Heart left ventricle (tissue), 16 donors: Measurements from ENCODE around the gene KRABD2.
"Not testable (repeated sequence)": the region's sequence is repeated elsewhere in the genome, so short reads cannot be mapped to it uniquely, and the experiment has no call there.

Experiments
- ATAC-seq, 4 donors: fragments of 200-7000 bp; cut with Tn5 transposase; one replicate each; pipeline ENCODE4 v1.9.1; 2020 to 2022; ENCODE audit warnings: moderate library complexity in 4 of 4, mild to moderate bottlenecking in 3 of 4, moderate number of reproducible peaks in 1 of 4
- DNase-seq, 5 donors: peaks; one replicate each; pipeline ENCODE4 v3.0.0-alpha.2; 2020
- H3K27ac ChIP-seq, 12 donors: fragments of 200-600 bp; sonication (generic) in 4 of 12; one replicate each; pipeline versions ENCODE4 v1.5.0 to v1.8.0; 2016 to 2022; ENCODE audit warnings: mild to moderate bottlenecking in 2 of 12
- H3K27me3 ChIP-seq, 9 donors: fragments of 200-600 bp; sonication (generic) in 2 of 9; one replicate each; pipeline versions ENCODE4 v1.5.1 to v1.8.0; 2016 to 2022; ENCODE audit warnings: mild to moderate bottlenecking in 3 of 9
- H3K36me3 ChIP-seq, 9 donors: fragments of 200-600 bp; sonication (generic) in 2 of 9; one replicate each; pipeline versions ENCODE4 v1.5.0 to v1.8.0; 2018 to 2022; ENCODE audit warnings: mild to moderate bottlenecking in 2 of 9
- H3K4me1 ChIP-seq, 12 donors: fragments of 200-600 bp; sonication (generic) in 4 of 12; one replicate each; pipeline versions ENCODE4 v1.5.0 to v1.8.0; 2016 to 2022; ENCODE audit warnings: mild to moderate bottlenecking in 3 of 12
- H3K4me3 ChIP-seq, 12 donors: fragments of 200-600 bp; sonication (generic) in 4 of 12; one replicate each; pipeline versions ENCODE4 v1.5.0 to v1.8.0; 2017 to 2022; ENCODE audit warnings: mild to moderate bottlenecking in 9 of 12, moderate library complexity in 4 of 12
- H3K9me3 ChIP-seq, 12 donors: fragments of 200-600 bp; sonication (generic) in 4 of 12; one replicate each; pipeline versions ENCODE4 v1.5.0 to v1.8.0; 2016 to 2022; ENCODE audit warnings: mild to moderate bottlenecking in 1 of 12
- POLR2A ChIP-seq, 2 donors: fragments of 450-650 bp; IDR thresholded peaks; one replicate each; pipeline ENCODE4 v1.6.1; 2017; ENCODE audit warnings: antibody characterized with exemption in 2 of 2, mild to moderate bottlenecking in 2 of 2, moderate library complexity in 2 of 2
- WGBS, 4 donors: extraction: QIAGEN DNeasy Blood & Tissue Kit in 2 of 4; methylation state at CpG; one replicate each; pipeline versions ENCODE4 v1.1.5 to v1.1.7; 2013 to 2018; 5-methylcytosine and 5-hydroxymethylcytosine counted together
- intact Hi-C, 10 donors: fragments of 100-400 bp; cut with DNase I; formaldehyde crosslinking; loops; one replicate each; pipeline versions ENCODE4 v1.11.1 to v1.14.2; 2022
- TF ChIP-seq, protein P1 (sequence below), 12 donors: fragments of 200-600 bp; sonication (generic) in 4 of 12; IDR thresholded peaks; one replicate each; pipeline versions ENCODE4 v1.5.0 to v1.8.0; 2018 to 2022; ENCODE audit warnings: antibody characterized with exemption in 12 of 12, mild to moderate bottlenecking in 5 of 12
- donor health status: ischemic (EF 13 %, LVEDD 7.1; RV severe dilation, severe dysfunction).
- donor health status: healthy with polysubstance abuse.
- donor health status: DM: no; HTN: yes; CAD: no.
- donor health status: DM: no; HTN: no; CAD: no.
- donor health status: ischemic (EF 25% LVEDD 6.9; RV normal size, moderate dysfunction).
- donor health status: ischemic (EF 25% LVEDD 5.7; RV mildly dilated, moderate dysfunction).
- donor health status: healthy.
- donor health status: DM: yes; HTN: yes; CAD: no.
- donor health status: ischemic (EF 35%, LVEDD 5.7; RV mildly dilated, moderate dysfunction).
- donor health status: nonischemic (EF 11% LVEDD 7.7; RV severe dilation, severe dysfunction).
- donor health status: DM: yes; HTN: yes; CAD: no.
- donor health status: PGD.
- donor health status: ischemic (EF 29% LVEDD 5.4; RV normal size, mild dysfunction).
- donor health status: nonischemic (EF 23%, LVEDD 6.1; RV moderate dilation, normal function).

KRABD2 gene

DNA sequence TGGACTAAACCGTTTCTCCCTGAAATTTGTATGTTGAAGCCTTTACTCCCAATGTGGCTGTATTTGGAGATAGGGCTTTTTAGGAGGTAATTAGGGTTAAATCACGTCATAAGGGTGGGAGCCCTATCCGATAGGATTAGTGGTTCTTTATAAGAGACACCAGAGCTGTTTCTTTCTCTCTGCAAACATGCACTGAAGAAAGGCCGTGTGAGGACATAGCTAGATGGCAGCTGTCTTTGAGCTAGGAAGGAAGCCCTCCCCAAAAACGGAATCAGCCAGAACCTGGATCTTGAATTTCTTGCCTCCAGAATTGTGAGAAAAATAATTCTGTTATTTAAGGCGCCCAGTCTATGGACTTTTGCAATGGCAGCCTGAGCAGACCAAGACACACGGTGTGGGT, 22.8 kb downstream of the KRABD2 start:
- WGBS, 4 donors = 65 to 79% (median 68%) methylated on average over 7 of the region's 7 CpGs
- intact Hi-C loops = no loop called here
- no peaks in the 10 kb centered on the region for H3K36me3 ChIP-seq
- ATAC-seq = peak in 1 of 4 donors; percentile 16
- H3K4me1 ChIP-seq = peaks cover 0 to 24% (median under 1%) of the 10 kb centered on the region in 12 donors
- peak overlapping the region in 5 of 12 donors; percentile 16 to 52 (median 35) for H3K27ac ChIP-seq
- peaks cover 0 to 1% (median 0%) of the 10 kb centered on the region in 9 donors for H3K27me3 ChIP-seq
- DNase-seq = no peak
- no peak overlapping the region for H3K4me3 ChIP-seq
- H3K9me3 ChIP-seq = no peaks in the 10 kb centered on the region
- TF ChIP-seq, protein P1, sequence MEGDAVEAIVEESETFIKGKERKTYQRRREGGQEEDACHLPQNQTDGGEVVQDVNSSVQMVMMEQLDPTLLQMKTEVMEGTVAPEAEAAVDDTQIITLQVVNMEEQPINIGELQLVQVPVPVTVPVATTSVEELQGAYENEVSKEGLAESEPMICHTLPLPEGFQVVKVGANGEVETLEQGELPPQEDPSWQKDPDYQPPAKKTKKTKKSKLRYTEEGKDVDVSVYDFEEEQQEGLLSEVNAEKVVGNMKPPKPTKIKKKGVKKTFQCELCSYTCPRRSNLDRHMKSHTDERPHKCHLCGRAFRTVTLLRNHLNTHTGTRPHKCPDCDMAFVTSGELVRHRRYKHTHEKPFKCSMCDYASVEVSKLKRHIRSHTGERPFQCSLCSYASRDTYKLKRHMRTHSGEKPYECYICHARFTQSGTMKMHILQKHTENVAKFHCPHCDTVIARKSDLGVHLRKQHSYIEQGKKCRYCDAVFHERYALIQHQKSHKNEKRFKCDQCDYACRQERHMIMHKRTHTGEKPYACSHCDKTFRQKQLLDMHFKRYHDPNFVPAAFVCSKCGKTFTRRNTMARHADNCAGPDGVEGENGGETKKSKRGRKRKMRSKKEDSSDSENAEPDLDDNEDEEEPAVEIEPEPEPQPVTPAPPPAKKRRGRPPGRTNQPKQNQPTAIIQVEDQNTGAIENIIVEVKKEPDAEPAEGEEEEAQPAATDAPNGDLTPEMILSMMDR (IDR thresholded peaks at IDR 0.05) = no peak
- no peak for TF ChIP-seq POLR2A (IDR thresholded peaks at IDR 0.05)

- Histone ChIP-seq H3K36me3 (no peaks in the 10 kb centered on the region), H3K27ac (no peak overlapping the region)
Observed at GRCh38 chr17:8350339-8350738, 26.2 kb downstream of the KRABD2 start.

DNA sequence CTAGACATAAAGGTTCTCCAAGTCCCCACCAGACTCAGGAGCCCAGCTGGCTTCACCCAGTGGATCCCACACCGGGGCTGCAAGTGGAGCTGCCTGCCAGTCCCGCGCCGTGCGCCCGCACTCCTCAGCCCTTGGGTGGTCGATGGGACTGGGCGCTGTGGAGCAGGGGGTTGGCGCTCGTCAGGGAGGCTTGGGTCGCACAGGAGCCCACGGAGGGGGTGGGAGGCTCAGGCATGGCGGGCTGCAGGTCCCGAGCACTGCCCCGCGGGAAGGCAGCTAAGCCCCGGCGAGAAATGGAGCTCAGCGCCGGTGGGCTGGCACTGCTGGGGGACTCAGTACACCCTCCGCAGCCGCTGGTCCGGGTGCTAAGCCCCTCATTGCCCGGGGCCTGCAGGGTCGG, 29.5 kb downstream of the KRABD2 start:
- ATAC-seq, H3K36me3 ChIP-seq, H3K4me1 ChIP-seq, DNase-seq, H3K27ac ChIP-seq, intact Hi-C loops, H3K9me3 ChIP-seq: not testable (repeated sequence)
- Histone ChIP-seq H3K4me3 (peak overlapping the region in 1 of 12 donors; percentile 21), H3K27me3 (peaks cover 0 to 17% (median 0%) of the 10 kb centered on the region in 9 donors)
- 50 to 68% (median 56%) methylated on average over 5 to 25 of the region's 25 CpGs for WGBS, 4 donors

More at GRCh38 chr17:8350339-8350738, 26.2 kb downstream of the KRABD2 start:
- intact Hi-C loops = no loop called here
- Histone ChIP-seq H3K4me1 (peaks cover 0 to 21% (median 0%) of the 10 kb centered on the region in 12 donors), H3K27me3 (peaks cover 0 to 17% (median 0%) of the 10 kb centered on the region in 9 donors), H3K9me3 (no peaks in the 10 kb centered on the region), H3K4me3 (no peak overlapping the region)
- DNase-seq (no peak), ATAC-seq (peak in 1 of 4 donors; percentile 62)
- TF ChIP-seq POLR2A (IDR thresholded peaks at IDR 0.05) = no peak
- TF ChIP-seq, protein P1 (IDR thresholded peaks at IDR 0.05) = no peak
- 47 to 72% (median 66%) methylated on average over 7 of the region's 7 CpGs for WGBS, 4 donors

DNA sequence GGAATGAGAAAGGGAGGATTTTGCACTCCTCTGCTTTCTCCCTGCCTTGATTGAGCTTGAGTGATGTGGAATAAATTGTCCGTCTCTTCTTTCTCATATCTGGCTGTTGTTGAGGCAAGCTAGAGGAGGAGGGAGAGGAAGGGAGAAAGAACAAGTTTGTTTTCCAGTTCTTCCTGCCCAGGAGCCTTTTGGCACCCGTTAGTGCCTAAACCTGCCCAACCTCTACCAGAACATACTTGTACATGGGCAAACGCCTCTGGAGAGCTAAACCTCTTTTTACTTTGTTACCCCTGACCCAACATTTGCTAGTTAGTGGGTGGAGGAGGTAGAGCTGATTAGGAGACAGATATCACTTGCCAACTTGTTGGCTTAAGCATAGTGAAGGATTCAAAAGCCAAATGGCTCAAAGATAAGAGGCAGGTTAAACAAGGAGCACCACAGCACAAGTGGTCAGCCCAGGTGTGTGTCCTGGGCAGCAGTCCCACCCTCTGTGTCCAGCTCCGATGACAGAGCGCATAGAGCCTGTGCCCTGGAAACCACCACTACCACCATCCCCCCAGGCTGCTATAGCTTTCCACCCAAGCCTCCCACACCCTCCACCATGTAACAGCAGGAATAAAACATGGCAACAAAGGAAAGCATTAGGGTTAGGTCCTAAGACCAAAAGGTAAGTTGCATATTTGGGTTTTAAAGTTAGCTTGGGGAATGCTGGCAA, 30.4 kb downstream of the KRABD2 start:
- Histone ChIP-seq H3K36me3 (no peaks in the 10 kb centered on the region), H3K27ac (no peak overlapping the region), H3K4me1 (no peaks in the 10 kb centered on the region), H3K4me3 (no peak overlapping the region), H3K27me3 (peaks cover 0 to 17% (median 0%) of the 10 kb centered on the region in 9 donors), H3K9me3 (no peaks in the 10 kb centered on the region)
- no peak for TF ChIP-seq POLR2A (IDR thresholded peaks at IDR 0.05)
- TF ChIP-seq, protein P1 (IDR thresholded peaks at IDR 0.05) = no peak
- WGBS, 4 donors = 46 to 66% (median 58%) methylated on average over 5 of the region's 5 CpGs
- DNase-seq (no peak), ATAC-seq (no peak)
- intact Hi-C loops = no loop called here
